Nephron (organoid): Measurements from ENCODE around the gene TMSB4X.

Experiments
- H3K27ac Mint-ChIP-seq, 3 experiments: 2 replicates each; pipeline ENCODE4 v1.8.0; 2020; ENCODE audit warnings: mixed read lengths in 3 of 3, mild to moderate bottlenecking in 2 of 3, moderate library complexity in 1 of 3
- H3K27me3 Mint-ChIP-seq: 2 replicates; pipeline ENCODE4 v1.8.0; 2021; ENCODE audit warnings: low read depth, mild to moderate bottlenecking, moderate library complexity, mixed read lengths
- H3K36me3 Mint-ChIP-seq: 2 replicates; pipeline ENCODE4 v1.8.0; 2020; ENCODE audit warnings: low read depth, mixed read lengths
- H3K4me1 Mint-ChIP-seq: 2 replicates; pipeline ENCODE4 v1.8.0; 2020; ENCODE audit warnings: mixed read lengths
- H3K4me3 Mint-ChIP-seq, 3 experiments: 2 replicates each; pipeline ENCODE4 v1.8.0; 2020; ENCODE audit warnings: mild to moderate bottlenecking in 3 of 3, mixed read lengths in 3 of 3, moderate library complexity in 2 of 3
- H3K9me3 Mint-ChIP-seq: 2 replicates; pipeline ENCODE4 v1.8.0; 2020; ENCODE audit warnings: mixed read lengths
- CTCF ChIP-seq, 3 experiments: fragments of 200-600 bp; sonication (generic); IDR thresholded peaks; one replicate each; pipeline ENCODE4 v1.5.0; 2021; ENCODE audit warnings: antibody characterized with exemption in 3 of 3; ENCODE audit not compliant: unreplicated experiment in 3 of 3

Gene TMSB4X

GRCh38 chrX:12997906-12998687 lies 23.2 kb downstream of the TMSB4X start:
- peaks cover 5% of the 10 kb centered on the region for H3K9me3 Mint-ChIP-seq
- TF ChIP-seq CTCF (IDR thresholded peaks at IDR 0.05; ENCODE audit: unreplicated experiment in 3 of 3), result no peak
- H3K27me3 Mint-ChIP-seq, result no peaks in the 10 kb centered on the region
- H3K4me3 Mint-ChIP-seq, result no peak overlapping the region
- H3K36me3 Mint-ChIP-seq, result no peaks in the 10 kb centered on the region
- peaks cover 53% of the 10 kb centered on the region for H3K4me1 Mint-ChIP-seq
- peak overlapping the region; percentile 30 to 81 (median 69) for H3K27ac Mint-ChIP-seq

- Mint-ChIP-seq H3K4me1 (peaks cover 47% of the 10 kb centered on the region), H3K36me3 (no peaks in the 10 kb centered on the region), H3K4me3 (no peak overlapping the region), H3K9me3 (peaks cover 5% of the 10 kb centered on the region), H3K27me3 (no peaks in the 10 kb centered on the region), H3K27ac (peak overlapping the region; percentile 76 to 96 (median 87))
- TF ChIP-seq CTCF (IDR thresholded peaks at IDR 0.05; ENCODE audit: unreplicated experiment in 3 of 3), result no peak
These were observed 24.5 kb downstream of the TMSB4X start for GRCh38 chrX:12999422-12999821.

DNA sequence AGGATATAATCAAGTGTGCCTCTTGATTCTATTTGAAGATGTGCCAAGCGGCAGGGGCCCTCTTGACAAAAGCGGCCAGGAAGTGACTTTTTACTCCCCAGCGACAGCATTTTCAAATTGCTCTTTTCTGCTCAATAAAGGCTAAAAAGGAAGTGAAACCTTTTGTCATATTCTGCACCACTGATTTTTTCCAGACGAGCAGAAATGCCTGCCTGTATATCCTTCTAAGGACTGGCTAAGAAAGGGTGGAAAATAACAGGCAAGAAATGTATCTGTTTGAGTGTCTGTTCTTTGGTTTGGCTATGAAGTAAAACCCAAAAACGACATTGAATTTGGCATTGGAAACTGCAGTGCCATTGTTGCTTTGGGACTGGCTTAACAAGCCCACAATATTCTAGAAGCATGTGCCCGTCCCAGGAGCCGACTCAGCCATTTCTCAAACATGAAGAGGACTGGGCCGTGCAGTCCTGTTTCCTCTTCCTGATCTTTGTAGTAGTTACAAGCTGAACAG lies 25.4 kb downstream of the TMSB4X start:
- H3K4me1 Mint-ChIP-seq, result peaks cover 47% of the 10 kb centered on the region
- TF ChIP-seq CTCF (IDR thresholded peaks at IDR 0.05; ENCODE audit: unreplicated experiment in 3 of 3), result no peak

GRCh38 chrX:13001097-13001496 lies 26.2 kb downstream of the TMSB4X start:
- Mint-ChIP-seq H3K36me3 (no peaks in the 10 kb centered on the region), H3K27me3 (no peaks in the 10 kb centered on the region), H3K27ac (peak overlapping the region; percentile 43 to 87 (median 76)), H3K4me3 (no peak overlapping the region), H3K9me3 (peaks cover 5% of the 10 kb centered on the region), H3K4me1 (peaks cover 53% of the 10 kb centered on the region)
- no peak for TF ChIP-seq CTCF (IDR thresholded peaks at IDR 0.05; ENCODE audit: unreplicated experiment in 3 of 3)

More for the DNA sequence above, 25.4 kb downstream of the TMSB4X start:
- H3K4me3 Mint-ChIP-seq, result no peak overlapping the region
- H3K9me3 Mint-ChIP-seq, result peaks cover 5% of the 10 kb centered on the region
- H3K27me3 Mint-ChIP-seq, result no peaks in the 10 kb centered on the region
- peak overlapping the region; percentile 76 to 96 (median 87) for H3K27ac Mint-ChIP-seq
- H3K36me3 Mint-ChIP-seq, result no peaks in the 10 kb centered on the region

GRCh38 chrX:13001961-13002671 lies 27.2 kb downstream of the TMSB4X start:
- H3K4me3 Mint-ChIP-seq, result no peak overlapping the region
- H3K27ac Mint-ChIP-seq, result peak overlapping the region in 2 of 3 experiments; percentile 47 to 87
- TF ChIP-seq CTCF (IDR thresholded peaks at IDR 0.05; ENCODE audit: unreplicated experiment in 3 of 3), result no peak
- peaks cover 55% of the 10 kb centered on the region for H3K4me1 Mint-ChIP-seq
- H3K27me3 Mint-ChIP-seq, result no peaks in the 10 kb centered on the region
- H3K36me3 Mint-ChIP-seq, result no peaks in the 10 kb centered on the region
- peaks cover 3% of the 10 kb centered on the region for H3K9me3 Mint-ChIP-seq
